Nephron (organoid): ENCODE results near the gene MUC5AC.

ENCODE experiments used
- H3K27ac Mint-ChIP-seq, 3 experiments: 2 replicates each; pipeline ENCODE4 v1.8.0; 2020; ENCODE audit warnings: mixed read lengths in 3 of 3, mild to moderate bottlenecking in 2 of 3, moderate library complexity in 1 of 3
- H3K27me3 Mint-ChIP-seq: 2 replicates; pipeline ENCODE4 v1.8.0; 2021; ENCODE audit warnings: low read depth, mild to moderate bottlenecking, moderate library complexity, mixed read lengths
- H3K36me3 Mint-ChIP-seq: 2 replicates; pipeline ENCODE4 v1.8.0; 2020; ENCODE audit warnings: low read depth, mixed read lengths
- H3K4me1 Mint-ChIP-seq: 2 replicates; pipeline ENCODE4 v1.8.0; 2020; ENCODE audit warnings: mixed read lengths
- H3K4me3 Mint-ChIP-seq, 3 experiments: 2 replicates each; pipeline ENCODE4 v1.8.0; 2020; ENCODE audit warnings: mild to moderate bottlenecking in 3 of 3, mixed read lengths in 3 of 3, moderate library complexity in 2 of 3
- H3K9me3 Mint-ChIP-seq: 2 replicates; pipeline ENCODE4 v1.8.0; 2020; ENCODE audit warnings: mixed read lengths
- CTCF ChIP-seq, 3 experiments: fragments of 200-600 bp; sonication (generic); IDR thresholded peaks; one replicate each; pipeline ENCODE4 v1.5.0; 2021; ENCODE audit warnings: antibody characterized with exemption in 3 of 3; ENCODE audit not compliant: unreplicated experiment in 3 of 3

Gene MUC5AC

GRCh38 chr11:1140642-1141490 is 16.9 kb upstream of the MUC5AC start:
- no peak overlapping the region for H3K4me3 Mint-ChIP-seq
- peaks cover 13% of the 10 kb centered on the region for H3K4me1 Mint-ChIP-seq
- peaks cover 7% of the 10 kb centered on the region for H3K27me3 Mint-ChIP-seq
- H3K36me3 Mint-ChIP-seq = no peaks in the 10 kb centered on the region
- TF ChIP-seq CTCF (IDR thresholded peaks at IDR 0.05; ENCODE audit: unreplicated experiment in 3 of 3) = no peak
- no peak overlapping the region for H3K27ac Mint-ChIP-seq
- peaks cover 39% of the 10 kb centered on the region for H3K9me3 Mint-ChIP-seq

GRCh38 chr11:1146365-1146764 is 11.4 kb upstream of the MUC5AC start:
- H3K27ac Mint-ChIP-seq = no peak overlapping the region
- peaks cover 6% of the 10 kb centered on the region for H3K36me3 Mint-ChIP-seq
- peaks cover 18% of the 10 kb centered on the region for H3K27me3 Mint-ChIP-seq
- TF ChIP-seq CTCF (IDR thresholded peaks at IDR 0.05; ENCODE audit: unreplicated experiment in 3 of 3) = no peak
- H3K4me1 Mint-ChIP-seq = peaks cover 6% of the 10 kb centered on the region
- H3K4me3 Mint-ChIP-seq = no peak overlapping the region
- H3K9me3 Mint-ChIP-seq = peaks cover 34% of the 10 kb centered on the region

GRCh38 chr11:1147792-1148191 is 10.0 kb upstream of the MUC5AC start:
- Mint-ChIP-seq H3K36me3 (peaks cover 6% of the 10 kb centered on the region), H3K4me3 (no peak overlapping the region), H3K9me3 (peaks cover 20% of the 10 kb centered on the region), H3K4me1 (peaks cover 6% of the 10 kb centered on the region), H3K27me3 (peaks cover 11% of the 10 kb centered on the region), H3K27ac (no peak overlapping the region)
- TF ChIP-seq CTCF (IDR thresholded peaks at IDR 0.05; ENCODE audit: unreplicated experiment in 3 of 3) = no peak

- no peak overlapping the region for H3K27ac Mint-ChIP-seq
- peaks cover 6% of the 10 kb centered on the region for H3K4me1 Mint-ChIP-seq
- H3K9me3 Mint-ChIP-seq = peaks cover 10% of the 10 kb centered on the region
- H3K36me3 Mint-ChIP-seq = peaks cover 6% of the 10 kb centered on the region
- peaks cover 11% of the 10 kb centered on the region for H3K27me3 Mint-ChIP-seq
- TF ChIP-seq CTCF (IDR thresholded peaks at IDR 0.05; ENCODE audit: unreplicated experiment in 3 of 3) = no peak
- H3K4me3 Mint-ChIP-seq = no peak overlapping the region
Measured at GRCh38 chr11:1148752-1149180, 9.0 kb upstream of the MUC5AC start.

GRCh38 chr11:1149545-1149944 is 8.2 kb upstream of the MUC5AC start:
- peaks cover 6% of the 10 kb centered on the region for H3K4me1 Mint-ChIP-seq
- TF ChIP-seq CTCF (IDR thresholded peaks at IDR 0.05; ENCODE audit: unreplicated experiment in 3 of 3) = no peak
- no peak overlapping the region for H3K4me3 Mint-ChIP-seq
- peaks cover 6% of the 10 kb centered on the region for H3K36me3 Mint-ChIP-seq
- peaks cover 5% of the 10 kb centered on the region for H3K9me3 Mint-ChIP-seq
- H3K27ac Mint-ChIP-seq = no peak overlapping the region
- peaks cover 11% of the 10 kb centered on the region for H3K27me3 Mint-ChIP-seq

- Mint-ChIP-seq H3K27me3 (peaks cover 11% of the 10 kb centered on the region), H3K4me1 (peaks cover 6% of the 10 kb centered on the region), H3K4me3 (no peak overlapping the region), H3K36me3 (peaks cover 6% of the 10 kb centered on the region), H3K27ac (no peak overlapping the region), H3K9me3 (peaks cover 5% of the 10 kb centered on the region)
- TF ChIP-seq CTCF (IDR thresholded peaks at IDR 0.05; ENCODE audit: unreplicated experiment in 3 of 3) = no peak
Measured at GRCh38 chr11:1150116-1150515, 7.6 kb upstream of the MUC5AC start.
